8988T (cell line): ENCODE measurements around the gene PTPRT.

Experiments
- DNase-seq: peaks from one replicate; pipeline ENCODE4 v3.0.0; 2011

The PTPRT gene

GRCh38 chr20:42346189-42347170 is 843.2 kb downstream of the PTPRT start:
- DNase-seq = no peak

- no peak for DNase-seq
Observed at GRCh38 chr20:42341654-42342053, 848.1 kb downstream of the PTPRT start.

- DNase-seq = no peak
Observed at GRCh38 chr20:42340368-42340767, 849.3 kb downstream of the PTPRT start.

- DNase-seq = no peak
Observed at GRCh38 chr20:42338294-42339201, 851.2 kb downstream of the PTPRT start.

GRCh38 chr20:42336576-42336975 is 853.1 kb downstream of the PTPRT start:
- no peak for DNase-seq

- no peak for DNase-seq
Observed at GRCh38 chr20:42319252-42320013, 870.3 kb downstream of the PTPRT start.

GRCh38 chr20:42313704-42314103 is 876.0 kb downstream of the PTPRT start:
- DNase-seq = no peak

- DNase-seq = no peak
Observed at GRCh38 chr20:42309050-42309449, 880.7 kb downstream of the PTPRT start.

GRCh38 chr20:42308171-42308570 is 881.5 kb downstream of the PTPRT start:
- DNase-seq = no peak

GRCh38 chr20:42295592-42295991 is 894.1 kb downstream of the PTPRT start:
- no peak for DNase-seq

- no peak for DNase-seq
Observed at GRCh38 chr20:42294976-42295375, 894.7 kb downstream of the PTPRT start.

GRCh38 chr20:42281801-42282200 is 907.9 kb downstream of the PTPRT start:
- DNase-seq = no peak

GRCh38 chr20:42276718-42277602 is 912.7 kb downstream of the PTPRT start:
- no peak for DNase-seq

- DNase-seq = no peak
Observed at GRCh38 chr20:42274986-42275385, 914.7 kb downstream of the PTPRT start.

GRCh38 chr20:42272516-42272915 is 917.2 kb downstream of the PTPRT start:
- DNase-seq = no peak

- no peak for DNase-seq
Observed at GRCh38 chr20:42270539-42270938, 919.2 kb downstream of the PTPRT start.

GRCh38 chr20:42267793-42268384 is 921.8 kb downstream of the PTPRT start:
- DNase-seq = no peak

- no peak for DNase-seq
Observed at GRCh38 chr20:42261766-42262270, 927.9 kb downstream of the PTPRT start.

GRCh38 chr20:42260184-42260583 is 929.5 kb downstream of the PTPRT start:
- no peak for DNase-seq

- no peak for DNase-seq
Observed at GRCh38 chr20:42259389-42259788, 930.3 kb downstream of the PTPRT start.
